ENCODE results near the gene TBX21.

TBX21 gene

DNA sequence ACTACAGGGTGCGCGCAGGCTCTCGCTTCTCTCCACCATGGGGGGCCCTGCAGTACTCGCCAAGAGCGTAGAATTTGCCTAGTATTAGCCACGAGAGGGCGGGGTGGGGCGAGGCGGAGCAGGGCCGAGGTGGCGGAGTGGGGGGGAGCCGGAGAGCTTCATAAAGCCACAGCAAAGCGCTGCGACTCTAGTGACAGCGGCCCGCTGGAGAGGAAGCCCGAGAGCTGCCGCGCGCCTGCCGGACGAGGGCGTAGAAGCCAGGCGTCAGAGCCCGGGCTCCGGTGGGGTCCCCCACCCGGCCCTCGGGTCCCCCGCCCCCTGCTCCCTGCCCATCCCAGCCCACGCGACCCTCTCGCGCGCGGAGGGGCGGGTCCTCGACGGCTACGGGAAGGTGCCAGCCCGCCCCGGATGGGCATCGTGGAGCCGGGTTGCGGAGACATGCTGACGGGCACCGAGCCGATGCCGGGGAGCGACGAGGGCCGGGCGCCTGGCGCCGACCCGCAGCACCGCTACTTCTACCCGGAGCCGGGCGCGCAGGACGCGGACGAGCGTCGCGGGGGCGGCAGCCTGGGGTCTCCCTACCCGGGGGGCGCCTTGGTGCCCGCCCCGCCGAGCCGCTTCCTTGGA lies at the start of gene TBX21:
TBX21 (plus strand) TSS at position 190 of the 627 bp plus-strand sequence; CDS start at position 409, 219 bp downstream.
- DNase-seq (ENCODE audit: low read depth), result no peak

DNA sequence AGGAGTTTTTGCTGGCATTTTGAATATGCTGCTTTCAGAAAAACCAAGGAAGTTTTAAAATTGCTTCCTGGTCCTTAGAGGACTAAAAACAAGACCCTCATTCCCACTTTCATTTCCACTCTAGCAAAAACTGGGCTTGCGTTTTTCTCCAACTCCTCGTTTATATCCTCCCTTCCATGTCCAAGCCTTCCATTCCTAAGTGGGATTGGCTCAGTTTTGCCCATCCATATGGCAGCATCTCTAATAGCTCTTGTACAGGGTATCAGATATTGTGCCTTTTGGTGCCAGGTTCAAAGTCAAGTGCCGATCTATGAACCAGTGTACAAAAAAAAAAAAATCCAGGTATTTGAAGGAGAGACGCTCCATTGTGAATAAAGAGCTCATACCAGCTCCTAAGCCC lies 49.0 kb upstream of the TBX21 start:
- no peak for DNase-seq (ENCODE audit: low read depth)

- DNase-seq (ENCODE audit: low read depth), result no peak
Measured at GRCh38 chr17:47684535-47685193, 48.4 kb upstream of the TBX21 start.

DNA sequence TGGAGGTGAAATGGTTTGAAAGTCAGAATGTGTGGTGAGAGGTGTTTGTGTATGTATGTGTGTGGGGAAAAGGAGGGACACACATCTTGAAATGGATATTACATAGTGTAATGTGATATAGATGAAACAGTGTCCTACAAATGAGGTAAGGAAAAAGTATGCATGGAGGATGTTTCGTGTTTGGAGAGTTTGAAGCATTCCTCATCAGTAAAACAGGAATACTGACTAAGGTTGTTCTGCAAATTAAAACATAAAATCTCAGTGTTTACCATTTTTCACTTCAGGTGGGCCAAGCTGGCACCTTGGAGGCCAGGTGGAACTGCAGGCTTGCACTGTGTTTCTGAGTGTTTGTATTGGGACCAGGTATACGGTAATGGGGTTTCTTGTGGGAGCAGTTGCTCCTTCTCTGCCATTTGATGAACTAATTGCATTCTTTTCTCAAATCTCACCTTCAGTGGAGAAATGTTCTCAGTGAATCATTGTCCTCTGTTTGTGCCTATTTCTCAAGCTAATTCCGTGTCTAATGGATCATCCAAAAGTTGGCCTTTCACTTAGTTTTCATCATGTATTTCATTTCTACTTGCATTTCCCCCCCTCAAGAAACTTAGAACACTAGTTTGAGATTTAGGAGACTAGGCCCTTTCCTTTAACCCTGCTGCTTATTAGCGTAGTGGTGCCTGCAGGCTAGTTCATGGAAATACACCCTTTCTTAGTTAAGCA lies 47.3 kb upstream of the TBX21 start:
- no peak for DNase-seq (ENCODE audit: low read depth)

GRCh38 chr17:47686276-47686635 lies 46.8 kb upstream of the TBX21 start:
- no peak for DNase-seq (ENCODE audit: low read depth)

- no peak for DNase-seq (ENCODE audit: low read depth)
Measured at GRCh38 chr17:47686664-47687327, 46.2 kb upstream of the TBX21 start.

DNA sequence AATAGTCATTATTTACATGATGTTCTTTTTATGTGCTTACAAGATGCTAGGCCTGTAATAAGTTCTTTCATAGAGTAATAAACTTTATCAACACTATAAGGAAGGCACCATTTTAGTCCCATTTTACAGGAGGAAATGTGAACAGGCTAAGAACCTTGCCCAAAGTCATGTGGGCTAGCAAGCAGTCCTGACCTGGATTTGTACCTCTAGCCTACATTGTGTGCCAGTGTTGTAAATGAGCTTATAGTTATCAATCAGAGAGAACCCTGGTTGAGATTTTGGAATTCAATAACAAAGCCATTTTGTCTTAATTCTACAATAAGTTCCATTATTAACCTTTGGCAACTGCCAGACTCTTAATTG lies 45.7 kb upstream of the TBX21 start:
- DNase-seq (ENCODE audit: low read depth), result no peak

- DNase-seq (ENCODE audit: low read depth), result no peak
Measured at GRCh38 chr17:47687748-47688147, 45.3 kb upstream of the TBX21 start.

GRCh38 chr17:47690121-47690520 lies 42.9 kb upstream of the TBX21 start:
- no peak for DNase-seq (ENCODE audit: low read depth)

DNA sequence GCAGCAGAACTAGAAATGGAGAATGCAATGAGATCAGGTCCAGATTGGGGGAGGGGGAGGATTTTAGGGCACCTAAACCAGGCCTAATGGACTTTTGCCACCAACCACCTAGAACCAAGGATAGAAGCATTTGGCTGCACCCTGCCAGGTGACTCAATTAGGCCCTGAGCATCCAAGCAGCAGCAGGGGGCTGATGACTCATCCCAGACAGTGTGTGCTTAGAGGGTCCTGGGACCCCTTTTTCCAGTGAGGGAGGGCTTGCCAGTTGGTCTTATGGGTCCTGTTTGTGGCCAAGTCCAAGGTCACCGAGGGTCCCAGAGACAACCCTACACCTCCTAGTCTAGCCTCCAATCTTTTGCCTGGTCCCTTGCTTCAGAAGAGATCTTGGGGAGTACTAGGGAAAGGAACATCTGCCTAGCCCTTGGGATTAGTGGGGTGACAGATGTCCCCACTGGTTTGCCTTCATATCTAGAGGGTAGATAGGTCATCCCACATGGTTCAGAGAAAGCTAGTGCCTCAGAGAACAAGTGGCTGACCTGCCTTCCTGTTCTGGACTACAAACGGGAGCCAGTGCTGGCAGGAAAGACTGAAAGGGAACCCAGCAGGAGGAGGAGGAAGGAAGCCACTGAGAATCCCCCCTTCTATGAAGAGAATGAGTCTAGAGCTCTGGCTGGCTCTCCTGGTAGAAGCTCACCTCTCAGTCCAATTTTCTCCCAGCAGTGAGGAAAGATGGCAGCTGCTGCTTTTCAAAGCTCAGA lies 40.7 kb upstream of the TBX21 start:
- DNase-seq (ENCODE audit: low read depth), result no peak

GRCh38 chr17:47692895-47693730 lies 39.9 kb upstream of the TBX21 start:
- DNase-seq (ENCODE audit: low read depth), result no peak

DNA sequence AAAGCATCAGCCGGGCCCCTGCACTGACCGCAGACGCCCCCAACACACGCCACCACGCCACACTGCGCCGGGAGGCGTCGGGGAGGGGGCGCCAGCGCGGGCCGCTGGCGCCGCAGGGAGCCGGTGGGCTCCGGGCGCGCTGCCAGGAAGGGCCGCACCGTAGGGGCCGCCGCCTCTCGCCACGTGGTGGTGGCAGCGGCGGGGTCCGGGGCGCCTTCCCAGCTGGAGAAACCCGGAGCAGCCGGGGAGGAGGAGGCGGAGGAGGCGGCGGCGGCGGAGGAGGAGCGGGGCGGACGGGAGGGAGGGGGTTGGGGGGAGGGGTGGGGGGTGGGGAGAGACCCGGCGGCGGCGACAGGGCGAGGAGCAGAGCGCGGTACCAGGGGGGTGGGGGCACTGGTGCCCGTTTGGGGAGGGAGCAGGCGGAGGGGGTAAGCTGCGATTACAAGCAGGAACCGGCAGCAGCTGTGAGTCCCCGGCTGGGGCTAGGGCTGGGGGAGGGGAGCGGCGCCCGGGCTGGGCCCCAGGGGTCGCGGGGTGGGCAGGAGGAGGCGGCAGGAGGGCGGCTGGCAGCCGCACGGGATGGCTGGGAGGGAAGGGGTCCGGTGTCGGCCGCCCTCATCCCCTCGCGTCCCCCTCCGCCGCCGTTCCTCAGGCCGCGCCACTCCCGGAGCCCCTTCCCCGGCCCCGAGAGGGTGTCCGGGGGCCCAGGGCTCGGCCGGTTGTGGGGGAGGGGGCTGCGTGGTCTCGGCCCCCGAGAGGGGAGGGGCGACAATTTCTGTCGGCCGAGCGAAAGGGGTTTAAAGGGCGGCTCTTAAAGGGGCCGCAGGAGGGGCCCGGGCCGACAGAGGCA lies 39.1 kb upstream of the TBX21 start, which contains the start of gene TBKBP1:
TBKBP1 (plus strand) TSS at position 431 of the 850 bp plus-strand sequence. CDS start 1,952 bp downstream, outside the sequence.
- no peak for DNase-seq (ENCODE audit: low read depth)

DNA sequence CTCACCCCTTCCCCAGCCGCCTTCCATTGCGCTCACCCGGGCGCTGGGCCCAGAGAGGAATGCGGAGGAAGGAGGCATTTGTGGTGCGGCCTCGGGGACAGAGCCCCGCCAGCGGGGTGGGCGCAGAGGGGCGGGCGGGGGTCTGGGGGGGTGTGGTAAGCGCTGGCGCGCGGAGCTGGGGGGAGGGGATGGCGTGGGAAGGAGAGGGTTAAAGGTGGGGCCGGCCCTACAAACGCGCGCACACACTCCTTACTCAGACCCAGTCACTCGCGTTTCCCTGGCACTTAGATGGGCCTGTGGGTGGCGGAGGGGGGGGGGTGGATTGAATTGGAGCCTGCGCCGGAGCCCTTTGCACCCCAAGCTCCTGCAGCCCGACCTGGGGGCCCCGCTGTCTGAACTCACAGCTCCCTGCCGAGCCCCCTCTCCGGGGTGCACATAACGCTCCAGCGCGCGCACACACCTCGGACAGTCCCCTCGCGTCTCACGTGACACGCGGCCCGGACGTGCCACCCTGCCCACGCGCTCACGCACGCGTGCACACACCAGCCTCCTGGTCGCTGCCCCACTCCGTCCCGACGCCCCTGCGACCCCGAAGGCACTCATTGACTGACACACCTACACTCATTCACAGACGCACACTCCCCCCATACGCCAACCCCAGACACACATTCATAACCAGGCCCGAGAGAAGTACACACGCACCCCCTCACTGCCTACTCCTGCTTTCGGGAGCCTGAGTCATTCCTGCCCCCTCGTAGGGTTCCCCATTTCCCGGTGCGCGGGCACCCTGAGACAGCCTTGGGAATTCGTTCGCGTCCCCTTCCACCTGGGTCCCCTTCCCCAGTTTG lies 38.2 kb upstream of the TBX21 start:
- DNase-seq (ENCODE audit: low read depth), result no peak

DNA sequence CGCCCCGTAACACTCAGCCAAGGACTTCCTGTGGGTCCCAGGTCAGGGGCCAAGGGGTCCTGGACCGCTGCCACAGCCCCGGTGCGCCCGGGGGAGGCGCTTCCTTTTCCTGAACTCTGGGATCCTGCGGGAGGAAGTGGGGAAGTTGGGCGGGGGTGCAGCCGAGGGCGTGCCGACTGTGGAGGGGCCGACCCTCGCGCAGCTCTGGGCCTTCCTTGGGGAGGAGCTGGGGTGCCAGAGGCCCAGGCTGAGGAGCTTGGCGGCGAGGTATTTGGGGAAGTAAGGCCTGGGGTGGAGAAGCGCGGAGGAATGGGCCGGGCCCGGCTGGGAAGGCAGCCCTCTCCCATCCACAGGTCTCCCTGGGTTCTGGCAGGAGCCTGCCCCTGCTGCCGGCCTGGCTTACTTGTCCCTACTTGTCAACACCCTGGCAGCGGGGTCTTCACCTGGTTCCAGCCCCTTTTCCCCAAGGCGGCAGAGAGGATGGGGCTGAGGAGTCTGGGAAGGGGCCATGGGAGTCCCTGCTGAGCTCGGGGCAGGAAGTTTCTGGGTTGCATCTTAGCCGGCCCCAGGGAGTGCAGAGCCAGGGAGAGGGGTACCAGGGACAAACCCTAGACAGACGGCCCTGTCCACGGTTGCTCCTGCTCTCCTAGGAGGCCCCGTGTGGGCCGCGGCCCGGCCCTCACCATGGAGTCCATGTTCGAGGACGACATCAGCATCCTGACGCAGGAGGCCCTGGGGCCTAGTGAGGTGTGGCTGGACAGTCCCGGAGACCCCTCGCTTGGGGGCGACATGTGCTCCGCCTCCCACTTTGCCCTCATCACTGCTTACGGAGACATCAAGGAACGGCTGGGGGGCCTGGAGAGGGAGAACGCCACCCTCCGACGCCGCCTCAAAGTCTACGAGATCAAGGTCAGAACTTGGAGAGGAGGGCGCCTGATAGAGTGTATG lies 37.3 kb upstream of the TBX21 start:
- DNase-seq (ENCODE audit: low read depth), result no peak

- no peak for DNase-seq (ENCODE audit: low read depth)
Measured at GRCh38 chr17:47696717-47697642, 36.1 kb upstream of the TBX21 start.

DNA sequence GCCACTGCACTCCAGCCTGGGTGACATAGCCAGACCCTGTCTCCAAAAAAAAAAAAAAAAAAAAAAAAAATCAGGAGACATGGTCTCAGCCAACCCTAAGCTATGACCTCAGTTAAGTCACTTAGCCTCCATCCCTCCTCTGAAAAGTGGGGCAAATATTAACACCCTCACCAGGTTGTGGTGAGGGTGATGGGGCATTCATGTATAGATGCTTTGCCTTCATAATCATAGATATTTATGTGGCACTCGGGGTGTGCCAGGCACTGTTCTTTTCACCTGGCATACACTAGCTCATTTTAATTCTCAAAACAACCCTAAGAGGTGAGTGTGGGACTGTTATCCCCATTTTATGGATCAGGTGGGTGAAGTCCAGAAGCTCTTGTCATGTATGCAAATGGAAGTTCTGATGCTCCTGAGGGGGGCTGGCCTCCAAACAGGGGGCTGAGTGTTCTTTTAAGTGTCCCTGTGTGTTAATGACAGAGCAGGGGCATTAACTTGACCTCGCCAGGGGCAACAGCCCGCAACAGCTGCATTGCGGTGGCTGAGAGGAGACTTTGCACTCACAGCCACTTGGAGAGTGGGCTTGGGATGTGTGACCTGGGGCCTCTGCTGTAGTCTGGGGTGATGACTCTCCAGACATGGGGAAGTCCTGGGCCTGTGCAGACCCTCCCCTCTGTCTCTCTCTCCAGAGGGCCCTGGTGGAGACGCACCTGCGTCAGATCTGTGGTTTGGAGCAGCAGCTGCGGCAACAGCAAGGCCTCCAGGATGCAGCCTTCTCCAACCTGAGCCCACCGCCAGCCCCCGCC lies 34.9 kb upstream of the TBX21 start:
- DNase-seq (ENCODE audit: low read depth), result no peak
